Left cardiac atrium (tissue), 4 donors: Measurements from ENCODE around the gene RALGPS2. TPM values are rescaled to one million over a fixed set of nuclear protein-coding genes. Genes with fewer than 3 reads are reported as not detected.
A peak's percentile ranks its signal among the peaks of the same experiment; 100 is the strongest.
"Not testable (repeated sequence)": the region's sequence is repeated elsewhere in the genome, so short reads cannot be mapped to it uniquely, and the experiment has no call there.

Experiments used
- ATAC-seq, 2 donors: fragments of 200-7000 bp; cut with Tn5 transposase; one replicate each; pipeline ENCODE4 v1.9.1; 2020; ENCODE audit warnings: mild to moderate bottlenecking in 2 of 2, moderate library complexity in 2 of 2
- DNase-seq: peaks from one replicate; pipeline ENCODE4 v3.0.0-alpha.2; 2020
- intact Hi-C, 2 donors: fragments of 100-400 bp; cut with DNase I; formaldehyde crosslinking; loops; one replicate each; pipeline versions ENCODE4 v1.14.1 to v1.15.1; 2022 to 2023
- total RNA-seq, 2 donors: library from RNA; stranded (reverse); fragmentation: NEBNext Ultra II Directional; extraction: Animal tissue kit (Norgen Biotek cat#: 25700); gene quantifications; one replicate each; pipeline ENCODE4 v1.2.1, GENCODE V29; 2021
- donor health status: DM: no; HTN: yes; CAD: no.
- donor health status: DM: no; HTN: yes; CAD: no; lungs with severe emphysema.
- donor health status: DM: yes; HTN: yes; CAD: no.
- donor health status: Dilated cardiomyopathy.

The RALGPS2 gene
- total RNA-seq, 2 donors from 2014 or later = 9.6 to 17.6 TPM

- intact Hi-C loops = no loop called here
- no peak for DNase-seq
- no peak for ATAC-seq
Observed at GRCh38 chr1:178716111-178716510, 8.9 kb upstream of the RALGPS2 start.

GRCh38 chr1:178718520-178718919 is 6.5 kb upstream of the RALGPS2 start:
- intact Hi-C loops = no loop called here
- no peak for DNase-seq
- ATAC-seq = no peak

- ATAC-seq = no peak
- intact Hi-C loops = no loop called here
- DNase-seq = no peak
Observed at GRCh38 chr1:178723546-178723945, 1.5 kb upstream of the RALGPS2 start.

GRCh38 chr1:178724376-178724727 is 692 bp upstream of the RALGPS2 start:
- ATAC-seq (no peak), DNase-seq (no peak)
- intact Hi-C loops = no loop called here

- ATAC-seq (peak; percentile 70 to 72), DNase-seq (peak; percentile 37)
- intact Hi-C loops = no loop called here
Observed at GRCh38 chr1:178725466-178726086, 532 bp downstream of the RALGPS2 start.

GRCh38 chr1:178726087-178726517 is 1.1 kb downstream of the RALGPS2 start:
- DNase-seq (peak; percentile 51), ATAC-seq (peak; percentile 77 to 89)
- intact Hi-C loops = no loop called here

- ATAC-seq (no peak), DNase-seq (no peak)
- intact Hi-C loops = no loop called here
Observed at GRCh38 chr1:178726545-178726944, 1.5 kb downstream of the RALGPS2 start.

GRCh38 chr1:178727014-178727895 is 2.2 kb downstream of the RALGPS2 start:
- intact Hi-C loops = no loop called here
- ATAC-seq (no peak), DNase-seq (no peak)

- ATAC-seq (no peak), DNase-seq (no peak)
- intact Hi-C loops = no loop called here
Observed at GRCh38 chr1:178733972-178734371, 8.9 kb downstream of the RALGPS2 start.

- no peak for ATAC-seq
- no peak for DNase-seq
- intact Hi-C loops = no loop called here
Observed at GRCh38 chr1:178738780-178739179, 13.7 kb downstream of the RALGPS2 start.

- ATAC-seq (peak in 1 of 2 donors; percentile 21), DNase-seq (no peak)
- intact Hi-C loops = loop anchor here in 1 of 2 donors (10.0 kb wide), 1 partner anchor 435 kb away; no protein-coding TSS in a partner anchor
Observed at GRCh38 chr1:178739285-178740045, 14.4 kb downstream of the RALGPS2 start.

- ATAC-seq = no peak
- DNase-seq = no peak
- intact Hi-C loops = loop anchor here in 1 of 2 donors (10.0 kb wide), 1 partner anchor 436 kb away; no protein-coding TSS in a partner anchor
Observed at GRCh38 chr1:178740491-178740890, 15.4 kb downstream of the RALGPS2 start.

GRCh38 chr1:178740924-178741323 is 15.9 kb downstream of the RALGPS2 start:
- intact Hi-C loops = loop anchor here in 1 of 2 donors (10.0 kb wide), 1 partner anchor 436 kb away; no protein-coding TSS in a partner anchor
- ATAC-seq = no peak

GRCh38 chr1:178743801-178744200 is 18.8 kb downstream of the RALGPS2 start:
- ATAC-seq = no peak
- intact Hi-C loops = loop anchor here in 1 of 2 donors (10.0 kb wide), 1 partner anchor 439 kb away; no protein-coding TSS in a partner anchor
- DNase-seq = no peak

More at GRCh38 chr1:178740924-178741323, 15.9 kb downstream of the RALGPS2 start:
- DNase-seq = no peak

- DNase-seq (no peak), ATAC-seq (no peak)
- intact Hi-C loops = loop anchor here in 1 of 2 donors (10.0 kb wide), 1 partner anchor 440 kb away; no protein-coding TSS in a partner anchor
Observed at GRCh38 chr1:178745260-178745659, 20.2 kb downstream of the RALGPS2 start.

- ATAC-seq (no peak), DNase-seq (no peak)
- intact Hi-C loops = loop anchor here in 1 of 2 donors (10.0 kb wide), 1 partner anchor 442 kb away; no protein-coding TSS in a partner anchor
Observed at GRCh38 chr1:178746345-178746744, 21.3 kb downstream of the RALGPS2 start.

GRCh38 chr1:178747361-178747760 is 22.3 kb downstream of the RALGPS2 start:
- intact Hi-C loops = loop anchor here in 1 of 2 donors (10.0 kb wide), 1 partner anchor 443 kb away; no protein-coding TSS in a partner anchor
- not testable (repeated sequence) for DNase-seq, ATAC-seq

- intact Hi-C loops = loop anchor here in 1 of 2 donors (10.0 kb wide), 1 partner anchor 445 kb away; no protein-coding TSS in a partner anchor
- ATAC-seq = no peak
Observed at GRCh38 chr1:178749581-178750166, 24.6 kb downstream of the RALGPS2 start.

GRCh38 chr1:178751046-178751445 is 26.0 kb downstream of the RALGPS2 start:
- DNase-seq (no peak), ATAC-seq (no peak)
- intact Hi-C loops = no loop called here

More at GRCh38 chr1:178749581-178750166, 24.6 kb downstream of the RALGPS2 start:
- DNase-seq = no peak
